GM21367 (cell line): ENCODE measurements around the gene RNF151.
"Not testable (repeated sequence)": the region's sequence is repeated elsewhere in the genome, so short reads cannot be mapped to it uniquely, and the experiment has no call there.

Source experiments
- ATAC-seq: cut with Tn5 transposase; IDR thresholded peaks from one replicate; pipeline ENCODE4 v1.9.1; 2021; ENCODE audit not compliant: unreplicated experiment

The RNF151 gene

DNA sequence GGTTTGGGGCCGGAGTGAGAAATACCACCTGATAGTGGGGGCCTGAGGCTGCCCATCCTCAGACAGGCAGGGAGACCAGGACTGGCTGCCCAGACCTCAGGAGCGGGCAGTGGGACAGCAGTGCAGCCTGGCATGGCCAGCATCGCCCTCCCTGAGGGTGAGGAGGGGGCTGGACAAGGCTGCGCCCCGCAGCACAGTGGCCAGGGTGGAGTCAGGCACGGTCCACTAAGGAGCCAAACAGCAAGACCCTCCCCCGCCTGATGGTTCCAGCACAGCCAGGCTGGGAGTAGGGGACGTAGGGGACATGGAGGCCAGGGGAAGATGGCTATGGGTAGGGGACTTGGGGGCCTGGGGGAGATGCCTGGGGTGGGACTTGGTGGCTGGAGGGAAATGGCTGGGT, 39.7 kb downstream of the RNF151 start:
- no peak for ATAC-seq

DNA sequence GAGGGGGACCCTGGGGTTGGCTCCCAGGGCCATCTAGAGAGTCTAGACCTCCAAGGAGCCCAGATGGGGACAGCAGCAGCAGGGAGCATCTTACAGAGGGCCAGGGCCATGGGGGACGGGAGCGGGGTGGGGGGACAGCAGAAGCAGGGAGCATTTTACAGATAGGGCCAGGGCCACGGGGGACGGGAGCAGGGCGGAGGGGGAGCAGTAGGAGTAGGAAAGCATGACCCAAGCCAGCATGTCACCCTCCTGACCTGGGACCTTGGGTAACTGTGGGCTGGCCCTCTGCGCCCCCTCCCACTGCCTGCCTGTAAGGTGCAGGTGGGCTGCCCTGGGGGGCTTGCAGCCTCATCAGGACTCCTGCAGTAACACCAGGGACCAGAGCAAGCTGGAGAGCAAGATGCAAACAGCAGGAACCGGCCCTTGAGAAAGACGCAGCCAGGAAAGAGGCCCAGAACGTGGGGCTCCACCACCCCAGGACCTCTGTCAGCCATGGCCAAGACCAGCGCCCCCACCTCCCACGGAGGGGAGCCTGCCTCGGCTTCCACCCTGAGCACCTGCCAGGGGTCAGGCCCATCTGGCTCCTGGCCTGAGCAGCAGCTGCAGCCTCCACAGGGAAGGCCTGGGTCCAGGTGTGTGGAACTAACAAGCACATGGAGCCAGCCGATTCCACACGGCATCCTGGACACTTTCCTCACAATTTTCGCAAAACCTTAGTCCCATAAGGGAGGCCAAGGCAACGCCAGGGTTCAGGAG, 40.6 kb downstream of the RNF151 start:
- ATAC-seq, result no peak

DNA sequence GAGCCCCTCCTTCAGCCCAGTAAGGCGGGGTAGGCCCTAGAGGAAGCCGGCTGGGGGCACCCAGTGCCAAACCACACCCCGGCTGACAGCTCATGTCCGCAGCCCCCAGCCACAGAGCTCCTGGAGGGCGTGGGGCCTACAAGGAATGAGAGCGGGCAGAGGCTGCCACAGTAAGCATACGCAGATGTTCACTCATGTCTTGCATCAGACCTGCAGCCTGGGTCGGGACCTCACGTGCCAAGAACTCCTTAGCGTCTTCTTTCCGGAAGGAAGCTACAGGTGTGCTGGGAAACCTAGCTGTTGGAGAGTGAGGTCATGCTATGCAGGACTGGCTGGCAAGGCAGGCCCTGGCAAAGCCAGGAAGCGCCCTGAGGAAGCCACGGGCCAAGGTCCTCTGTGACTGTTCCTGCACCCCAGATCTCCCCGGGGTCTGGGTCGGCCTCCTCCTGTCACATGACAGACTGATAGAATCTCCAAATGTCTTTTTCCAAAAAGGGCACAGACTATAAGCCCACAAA, 41.4 kb downstream of the RNF151 start:
- no peak for ATAC-seq

DNA sequence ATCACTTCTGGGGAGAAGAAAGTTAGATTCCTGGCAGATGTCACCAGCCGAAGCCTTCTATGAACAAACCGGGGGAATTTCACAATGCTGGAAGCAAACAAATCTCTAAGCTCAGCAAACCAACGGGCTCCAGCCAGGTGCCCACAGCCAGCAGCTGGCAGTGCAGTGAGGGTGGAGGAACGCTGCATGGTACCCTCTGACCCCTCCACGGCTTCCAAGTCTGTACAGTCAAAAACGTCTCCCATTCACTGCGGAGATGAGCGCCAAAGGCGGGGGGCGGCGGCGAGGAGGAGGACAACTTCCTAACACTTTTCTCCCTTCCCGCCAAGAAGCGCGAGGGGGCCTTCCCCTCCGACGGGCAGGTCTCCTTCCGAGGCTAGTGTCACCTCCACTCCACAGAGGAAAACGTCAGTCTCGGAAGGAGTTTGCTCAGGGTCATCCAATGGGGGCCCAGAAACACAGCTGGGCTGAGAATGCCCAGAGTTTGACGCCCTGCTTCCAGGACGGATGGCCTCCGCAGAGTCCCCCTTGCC, 42.0 kb downstream of the RNF151 start:
- ATAC-seq, result no peak

DNA sequence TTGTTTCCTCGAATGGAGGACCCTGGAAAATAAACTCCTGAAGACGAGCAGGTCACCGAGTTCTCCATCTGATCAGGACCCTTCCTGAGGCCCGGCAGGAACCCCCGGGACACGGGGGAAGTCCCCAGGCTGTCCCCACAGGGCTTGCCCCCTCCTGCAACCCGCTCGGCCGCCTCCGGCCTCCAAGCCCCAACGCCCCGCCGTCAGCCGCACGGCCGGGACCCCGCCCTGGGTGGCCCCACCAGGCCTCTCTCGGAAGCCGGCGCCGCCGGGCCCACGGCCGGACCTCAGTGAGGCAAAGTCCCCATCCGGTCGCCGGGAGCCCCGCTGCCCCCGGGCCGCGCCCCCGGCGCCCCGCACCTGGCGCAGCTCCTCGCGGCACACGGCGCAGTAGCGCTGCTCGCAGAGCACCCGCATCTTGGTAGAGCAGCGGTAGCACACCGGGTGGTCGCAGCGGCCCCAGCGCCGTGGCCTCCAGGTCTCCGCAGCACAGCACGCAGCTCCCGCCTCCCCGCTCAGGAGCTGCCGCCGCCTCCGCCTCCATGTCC, 42.6 kb downstream of the RNF151 start:
- ATAC-seq, result no peak

DNA sequence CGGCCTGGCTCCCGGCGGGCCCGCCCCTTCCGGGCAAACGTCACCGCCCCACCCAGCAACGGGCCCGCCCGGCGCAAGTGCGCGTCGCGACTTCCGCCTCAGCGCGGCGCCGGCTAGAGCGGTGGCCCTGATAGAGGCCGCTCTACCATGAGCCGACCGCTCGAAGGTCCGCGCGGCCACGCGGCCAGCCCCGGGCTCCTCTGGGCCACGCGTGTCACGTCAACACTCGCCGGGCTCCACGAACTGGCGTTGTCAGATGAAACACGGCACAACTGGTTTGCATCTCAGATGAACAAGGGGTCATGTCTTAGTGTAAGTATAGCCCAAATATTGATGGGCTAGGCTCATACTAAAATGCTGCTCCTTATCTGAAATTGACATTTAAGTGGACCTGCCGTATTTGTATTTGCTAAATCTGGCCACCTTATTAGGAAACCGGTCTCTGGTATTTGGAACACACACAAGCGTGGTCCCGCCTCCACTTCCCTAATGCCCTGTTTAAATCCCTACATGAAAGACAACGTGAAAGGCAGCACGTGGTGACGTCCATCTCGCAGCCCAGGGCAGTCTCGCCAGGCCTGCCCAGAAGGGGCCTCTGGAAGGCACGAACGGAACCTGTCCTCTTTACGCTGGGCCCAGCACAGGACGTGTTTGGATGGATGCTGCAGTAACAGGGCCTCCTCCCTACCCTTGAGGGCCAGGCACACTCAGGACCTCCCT, 43.3 kb downstream of the RNF151 start, which contains the start of gene ZNF598:
TSS of gene ZNF598 (minus strand) at position 31 of the 720 bp plus-strand sequence.
- ATAC-seq, result no peak

DNA sequence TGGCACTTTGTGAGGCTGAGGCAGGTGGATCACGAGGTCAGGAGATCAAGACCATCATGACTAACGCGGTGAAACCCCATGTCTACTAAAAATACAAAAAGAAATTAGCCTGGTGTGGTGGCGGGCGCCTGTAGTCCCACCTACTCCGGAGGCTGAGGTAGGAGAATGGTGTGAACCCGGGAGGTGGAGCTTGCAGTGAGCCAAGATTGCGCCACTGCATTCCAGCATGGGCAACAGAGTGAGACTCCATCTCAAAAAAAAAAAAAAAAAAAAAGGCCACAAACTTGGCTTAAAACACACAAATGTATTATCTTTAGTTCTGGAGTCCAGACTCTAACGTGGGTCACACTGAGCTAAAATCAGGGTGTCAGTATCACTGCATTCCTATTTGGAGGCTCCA, 45.1 kb downstream of the RNF151 start:
- ATAC-seq, result not testable (repeated sequence)

DNA sequence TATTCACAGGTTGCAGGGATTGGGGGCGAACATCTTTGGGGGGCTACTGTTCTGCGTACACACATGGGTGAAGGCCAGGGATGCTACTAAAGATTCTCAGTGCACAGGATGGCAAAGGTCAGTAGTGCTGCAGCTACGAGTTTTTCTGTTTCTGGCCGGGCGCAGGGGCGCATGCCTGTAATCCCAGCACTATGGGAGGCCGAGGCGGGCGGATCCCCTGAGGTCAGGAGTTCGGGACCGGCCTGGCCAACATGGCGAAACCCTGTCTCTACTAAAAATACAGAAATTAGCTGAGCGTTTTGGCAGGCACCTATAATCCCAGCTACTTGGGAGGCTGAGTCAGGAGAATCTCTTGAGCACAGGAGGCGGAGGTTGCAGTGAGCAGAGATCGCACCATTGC, 46.9 kb downstream of the RNF151 start:
- no peak for ATAC-seq

DNA sequence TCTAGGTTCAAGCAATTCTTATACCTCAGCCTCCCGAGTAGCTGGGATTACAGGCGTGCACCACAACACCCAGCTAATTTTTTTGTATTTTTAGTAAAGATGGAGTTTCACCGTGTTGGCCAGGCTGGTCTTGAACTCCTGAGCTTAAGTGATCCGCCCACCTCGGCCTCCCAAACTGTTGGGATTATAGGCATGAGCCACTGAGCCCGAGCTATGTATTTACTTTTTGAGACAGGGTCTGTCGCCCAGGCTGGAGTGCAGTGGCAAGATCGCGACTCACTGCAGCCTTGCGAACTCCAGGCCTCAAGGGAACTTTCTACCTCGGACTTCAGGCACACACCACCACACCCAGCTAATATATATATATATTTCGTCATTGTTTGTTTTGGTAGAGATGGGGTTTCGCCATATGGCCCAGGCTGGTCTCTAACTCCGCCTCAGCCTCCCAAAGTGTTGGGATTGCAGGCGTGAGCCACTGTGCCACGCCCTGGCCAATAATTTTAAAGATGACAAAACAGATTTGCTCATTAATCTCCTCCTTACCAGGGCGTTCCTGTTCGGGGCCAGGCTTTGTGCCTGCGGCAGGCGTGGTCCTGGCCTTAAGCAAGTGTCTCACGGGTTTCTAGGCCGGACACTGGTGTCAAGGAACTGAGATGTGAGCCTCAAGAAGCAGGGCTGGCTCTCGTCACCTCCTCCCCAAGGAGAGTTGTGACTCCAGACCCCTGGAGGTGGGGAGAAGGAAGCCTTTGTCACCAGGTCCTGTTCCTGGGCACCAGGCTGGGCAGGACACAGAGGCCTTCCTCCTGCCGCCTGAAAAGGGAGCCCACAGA, 48.7 kb downstream of the RNF151 start:
- no peak for ATAC-seq

DNA sequence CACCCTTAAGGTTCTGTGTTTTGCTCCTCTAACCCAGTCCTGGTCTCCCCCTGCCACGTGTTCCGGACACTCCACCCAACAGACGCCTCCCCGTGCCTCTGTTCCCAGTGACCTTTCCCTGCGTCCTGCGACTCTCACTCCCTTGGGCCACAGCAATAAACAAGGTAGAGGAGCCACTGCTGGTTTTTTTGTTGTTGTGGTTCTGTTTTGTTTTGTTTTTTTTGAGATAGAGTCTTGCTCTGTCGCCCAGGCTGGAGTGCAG, 49.2 kb downstream of the RNF151 start:
- no peak for ATAC-seq

DNA sequence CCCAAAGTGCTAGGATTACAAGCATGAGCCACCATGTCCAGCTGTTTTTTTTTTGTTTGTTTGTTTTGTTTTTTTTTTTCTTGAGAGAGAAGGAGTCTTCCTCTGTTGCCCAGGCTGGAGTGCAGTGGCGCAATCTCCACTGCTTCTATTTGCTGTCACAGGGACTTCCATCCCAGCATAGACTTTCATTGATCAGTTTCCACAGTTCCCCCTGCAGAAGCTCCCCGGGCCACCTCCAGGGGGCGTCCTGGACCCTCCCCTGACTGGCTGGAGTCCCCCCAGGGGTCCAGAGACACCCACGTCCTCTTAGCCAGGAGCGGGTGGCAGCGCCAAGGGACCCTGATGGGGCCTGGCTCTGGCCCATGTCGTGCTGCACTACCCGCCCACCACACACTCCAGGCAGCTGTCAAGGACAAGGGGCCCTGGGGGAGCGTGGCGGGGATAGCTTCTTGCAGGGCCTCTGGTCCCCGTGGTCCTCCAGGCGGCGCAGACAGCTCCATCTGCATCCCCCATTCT, 49.8 kb downstream of the RNF151 start:
- no peak for ATAC-seq
